MM.1S (cell line): ENCODE data around the gene ZFYVE28.

ENCODE experiments used
- EZH2 ChIP-seq: fragments of 300-600 bp; sonication (generic); optimal IDR thresholded peaks from 2 replicates; pipeline ENCODE3; 2017; ENCODE audit warnings: low read depth, mild to moderate bottlenecking, antibody characterized with exemption, low read length, mixed read lengths
- EZH2phosphoT487 ChIP-seq: fragments of 300-600 bp; sonication (generic); IDR thresholded peaks from 2 replicates; pipeline ENCODE4 v1.6.1; 2018; ENCODE audit warnings: antibody characterized with exemption, low read length
- TF ChIP-seq, protein P1 (sequence below): fragments of 300-600 bp; sonication (generic); IDR thresholded peaks from 2 replicates; pipeline ENCODE4 v1.5.1; 2016; ENCODE audit warnings: antibody characterized with exemption, low read length, mixed read lengths

DNA sequence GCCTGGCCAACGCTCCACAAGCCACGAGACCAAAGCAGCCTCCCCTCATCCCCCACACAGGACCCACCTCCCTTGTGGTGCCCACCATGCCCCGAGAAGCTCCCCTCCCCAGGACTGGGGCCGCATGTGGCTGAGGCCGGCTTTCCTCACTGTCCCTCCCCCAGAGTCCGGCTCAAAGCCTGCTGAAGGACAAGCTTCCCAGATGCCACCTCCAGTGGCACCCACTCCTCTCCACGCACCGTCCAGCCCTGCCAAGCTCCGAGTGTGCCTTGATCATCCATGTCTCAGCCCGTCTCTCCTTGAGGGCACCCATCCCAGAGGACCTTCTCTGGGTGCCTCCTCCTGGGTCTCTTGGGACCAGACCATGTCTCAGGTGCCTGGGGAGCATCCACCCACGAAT is 97.7 kb downstream of the ZFYVE28 start:
- no peak for TF ChIP-seq EZH2
- TF ChIP-seq, protein P1, sequence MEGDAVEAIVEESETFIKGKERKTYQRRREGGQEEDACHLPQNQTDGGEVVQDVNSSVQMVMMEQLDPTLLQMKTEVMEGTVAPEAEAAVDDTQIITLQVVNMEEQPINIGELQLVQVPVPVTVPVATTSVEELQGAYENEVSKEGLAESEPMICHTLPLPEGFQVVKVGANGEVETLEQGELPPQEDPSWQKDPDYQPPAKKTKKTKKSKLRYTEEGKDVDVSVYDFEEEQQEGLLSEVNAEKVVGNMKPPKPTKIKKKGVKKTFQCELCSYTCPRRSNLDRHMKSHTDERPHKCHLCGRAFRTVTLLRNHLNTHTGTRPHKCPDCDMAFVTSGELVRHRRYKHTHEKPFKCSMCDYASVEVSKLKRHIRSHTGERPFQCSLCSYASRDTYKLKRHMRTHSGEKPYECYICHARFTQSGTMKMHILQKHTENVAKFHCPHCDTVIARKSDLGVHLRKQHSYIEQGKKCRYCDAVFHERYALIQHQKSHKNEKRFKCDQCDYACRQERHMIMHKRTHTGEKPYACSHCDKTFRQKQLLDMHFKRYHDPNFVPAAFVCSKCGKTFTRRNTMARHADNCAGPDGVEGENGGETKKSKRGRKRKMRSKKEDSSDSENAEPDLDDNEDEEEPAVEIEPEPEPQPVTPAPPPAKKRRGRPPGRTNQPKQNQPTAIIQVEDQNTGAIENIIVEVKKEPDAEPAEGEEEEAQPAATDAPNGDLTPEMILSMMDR = no peak
- no peak for TF ChIP-seq EZH2phosphoT487
